GM23338 (cell line): ENCODE data around the gene PLP2. TPM values are rescaled to one million over a fixed set of nuclear protein-coding genes. Genes with fewer than 3 reads are reported as not detected.

Experiments
- ATAC-seq: fragments of 200-7000 bp; cut with Tn5 transposase; 3 replicates; pipeline ENCODE4 v1.9.1; 2020
- DNase-seq: peaks from one replicate; pipeline ENCODE4 v3.0.0-alpha.2; 2015; ENCODE audit warnings: low spot score
- H2AFZ ChIP-seq: fragments of 200-600 bp; sonication (generic); 2 replicates; pipeline ENCODE4 v1.8.0; 2016; ENCODE audit warnings: antibody characterized with exemption, mild to moderate bottlenecking, moderate library complexity
- H3F3A ChIP-seq: fragments of 200-600 bp; sonication (generic); replicated peaks from 2 replicates; pipeline ENCODE4 v1.8.0; 2017; ENCODE audit warnings: antibody characterized with exemption, mixed run types, low read depth
- H3K27ac ChIP-seq: fragments of 200-600 bp; sonication (generic); 2 replicates; pipeline ENCODE4 v1.6.1; 2016; ENCODE audit warnings: low read depth
- H3K27me3 ChIP-seq: fragments of 200-600 bp; sonication (generic); 2 replicates; pipeline ENCODE4 v1.8.0; 2016; ENCODE audit warnings: mild to moderate bottlenecking, mixed run types, moderate library complexity; ENCODE audit not compliant: insufficient read depth
- H3K36me3 ChIP-seq: fragments of 200-600 bp; sonication (generic); 2 replicates; pipeline ENCODE4 v1.8.0; 2016; ENCODE audit warnings: mild to moderate bottlenecking; ENCODE audit not compliant: insufficient read depth
- H3K4me1 ChIP-seq: fragments of 200-600 bp; sonication (generic); 2 replicates; pipeline ENCODE4 v1.8.0; 2016; ENCODE audit warnings: mild to moderate bottlenecking, moderate library complexity; ENCODE audit not compliant: insufficient read depth
- H3K4me2 ChIP-seq: fragments of 200-600 bp; sonication (generic); 2 replicates; pipeline ENCODE4 v1.7.1; 2017; ENCODE audit warnings: mixed run types
- H3K4me3 ChIP-seq: fragments of 200-600 bp; sonication (generic); 2 replicates; pipeline ENCODE4 v1.6.1; 2016; ENCODE audit warnings: mixed run types
- H3K79me2 ChIP-seq: fragments of 200-600 bp; sonication (generic); replicated peaks from 2 replicates; pipeline ENCODE4 v1.8.0; 2017; ENCODE audit warnings: mild to moderate bottlenecking; ENCODE audit not compliant: insufficient read depth
- H3K9me2 ChIP-seq: fragments of 200-600 bp; sonication (generic); 2 replicates; pipeline ENCODE4 v1.8.0; 2017; ENCODE audit not compliant: insufficient read depth
- H4K20me1 ChIP-seq: fragments of 200-600 bp; sonication (generic); replicated peaks from 2 replicates; pipeline ENCODE4 v1.8.0; 2017; ENCODE audit warnings: mild to moderate bottlenecking; ENCODE audit not compliant: insufficient read depth
- H3K27ac Mint-ChIP-seq: 2 replicates; pipeline ENCODE4 v1.8.0; 2020; ENCODE audit warnings: inconsistent platforms, mild to moderate bottlenecking, moderate library complexity, mixed read lengths
- H3K27me3 Mint-ChIP-seq: 3 replicates; pipeline ENCODE4 v1.8.0; 2022; ENCODE audit warnings: low read depth, mild to moderate bottlenecking, moderate library complexity, mixed read lengths, inconsistent platforms; ENCODE audit not compliant: insufficient read depth, poor library complexity
- H3K36me3 Mint-ChIP-seq: 3 replicates; pipeline ENCODE4 v1.8.0; 2021; ENCODE audit warnings: low read depth, mild to moderate bottlenecking, inconsistent platforms, moderate library complexity, mixed read lengths
- H3K4me1 Mint-ChIP-seq: 3 replicates; pipeline ENCODE4 v1.8.0; 2020; ENCODE audit warnings: mild to moderate bottlenecking, inconsistent platforms, mixed read lengths
- H3K4me3 Mint-ChIP-seq: 3 replicates; pipeline ENCODE4 v1.8.0; 2021; ENCODE audit warnings: moderate library complexity, mild to moderate bottlenecking, inconsistent platforms, mixed read lengths
- H3K9me3 Mint-ChIP-seq: 3 replicates; pipeline ENCODE4 v1.8.0; 2020; ENCODE audit warnings: moderate library complexity, mild to moderate bottlenecking, inconsistent platforms, mixed read lengths
- CREB1 ChIP-seq: fragments of 250-450 bp; sonication (Bioruptor Pico); IDR thresholded peaks from 2 replicates; pipeline ENCODE4 v1.5.0; 2020; ENCODE audit warnings: low read depth, mild to moderate bottlenecking, moderate library complexity
- CTCF ChIP-seq, 2 experiments: fragments of 200-600 bp in 1 of 2; sonication (generic) in 1 of 2; conservative IDR thresholded peaks; 2 replicates each; pipeline versions ENCODE4 v1.5.1 to v1.6.1; 2016 to 2017; ENCODE audit warnings: antibody characterized with exemption in 2 of 2, low read depth in 2 of 2, mild to moderate bottlenecking in 2 of 2, moderate library complexity in 1 of 2
- EZH2phosphoT487 ChIP-seq: fragments of 200-600 bp; sonication (generic); IDR thresholded peaks from one replicate; pipeline ENCODE4 v1.8.1; 2018; ENCODE audit warnings: antibody characterized with exemption; ENCODE audit not compliant: unreplicated experiment
- JUNB ChIP-seq: IDR thresholded peaks from one replicate; pipeline ENCODE4 v1.6.1; 2016; ENCODE audit warnings: antibody characterized with exemption; ENCODE audit not compliant: unreplicated experiment
- REST ChIP-seq: IDR thresholded peaks from one replicate; pipeline ENCODE4 v1.6.1; 2018; ENCODE audit warnings: antibody characterized with exemption; ENCODE audit not compliant: unreplicated experiment
- STAT1 ChIP-seq: IDR thresholded peaks from one replicate; pipeline ENCODE4 v1.6.1; 2016; ENCODE audit warnings: antibody characterized with exemption; ENCODE audit not compliant: unreplicated experiment
- ZNF114 ChIP-seq: fragments of 250-450 bp; sonication (Bioruptor Pico); IDR thresholded peaks from 2 replicates; pipeline ENCODE4 v1.5.0; 2020; ENCODE audit warnings: mild to moderate bottlenecking, moderate library complexity
- ZNF331 ChIP-seq: fragments of 250-450 bp; sonication (Bioruptor Pico); IDR thresholded peaks from 2 replicates; pipeline ENCODE4 v1.5.0; 2020; ENCODE audit warnings: low read depth, mild to moderate bottlenecking, moderate library complexity
- polyA plus RNA-seq: library from polyadenylated mRNA; unstranded; fragments of >200 nt; fragmentation: Nextera tagmentation; extraction: Ambion mirVana; gene quantifications from 2 replicates; pipeline ENCODE4 v1.2.1, GENCODE V29; 2016
- total RNA-seq: library from RNA; depleted of rRNA; stranded (reverse); fragments of >200 nt; shearing (Covaris generic); gene quantifications from 2 replicates; pipeline ENCODE4 v1.2.3, GENCODE V29; 2014
- TF ChIP-seq, protein P1 (sequence below): fragments of 250-450 bp; sonication (Bioruptor Pico); IDR thresholded peaks from 2 replicates; pipeline ENCODE4 v1.5.0; 2020; ENCODE audit warnings: mild to moderate bottlenecking, moderate library complexity
- TF ChIP-seq, protein P2 (sequence below): IDR thresholded peaks from 2 replicates; pipeline ENCODE4 v1.6.1; 2016; ENCODE audit warnings: antibody characterized with exemption

Gene PLP2
- total and polyA plus RNA-seq, 2 experiments from 2014 or later: 3.4 to 9.5 TPM

- peaks cover 14% of the 10 kb centered on the region for H3K27me3 Mint-ChIP-seq
- ATAC-seq: no peak
- Histone ChIP-seq H3K9me2 (no peaks in the 10 kb centered on the region), H2AFZ (no peak overlapping the region), H3F3A (no peaks in the 10 kb centered on the region; the same call in 1 of the 2 replicates), H3K27ac (no peak overlapping the region), H3K79me2 (no peaks in the 10 kb centered on the region), H3K4me3 (no peak overlapping the region), H4K20me1 (no peaks in the 10 kb centered on the region), H3K27me3 (no peaks in the 10 kb centered on the region), H3K4me1 (no peaks in the 10 kb centered on the region; the same call in 1 of the 2 replicates), H3K4me2 (no peak overlapping the region), H3K36me3 (no peaks in the 10 kb centered on the region)
- peaks cover 23% of the 10 kb centered on the region for H3K4me1 Mint-ChIP-seq
- no peak for DNase-seq
- H3K36me3 Mint-ChIP-seq: no peaks in the 10 kb centered on the region
- TF ChIP-seq EZH2phosphoT487: no peak
- TF ChIP-seq, protein P1, sequence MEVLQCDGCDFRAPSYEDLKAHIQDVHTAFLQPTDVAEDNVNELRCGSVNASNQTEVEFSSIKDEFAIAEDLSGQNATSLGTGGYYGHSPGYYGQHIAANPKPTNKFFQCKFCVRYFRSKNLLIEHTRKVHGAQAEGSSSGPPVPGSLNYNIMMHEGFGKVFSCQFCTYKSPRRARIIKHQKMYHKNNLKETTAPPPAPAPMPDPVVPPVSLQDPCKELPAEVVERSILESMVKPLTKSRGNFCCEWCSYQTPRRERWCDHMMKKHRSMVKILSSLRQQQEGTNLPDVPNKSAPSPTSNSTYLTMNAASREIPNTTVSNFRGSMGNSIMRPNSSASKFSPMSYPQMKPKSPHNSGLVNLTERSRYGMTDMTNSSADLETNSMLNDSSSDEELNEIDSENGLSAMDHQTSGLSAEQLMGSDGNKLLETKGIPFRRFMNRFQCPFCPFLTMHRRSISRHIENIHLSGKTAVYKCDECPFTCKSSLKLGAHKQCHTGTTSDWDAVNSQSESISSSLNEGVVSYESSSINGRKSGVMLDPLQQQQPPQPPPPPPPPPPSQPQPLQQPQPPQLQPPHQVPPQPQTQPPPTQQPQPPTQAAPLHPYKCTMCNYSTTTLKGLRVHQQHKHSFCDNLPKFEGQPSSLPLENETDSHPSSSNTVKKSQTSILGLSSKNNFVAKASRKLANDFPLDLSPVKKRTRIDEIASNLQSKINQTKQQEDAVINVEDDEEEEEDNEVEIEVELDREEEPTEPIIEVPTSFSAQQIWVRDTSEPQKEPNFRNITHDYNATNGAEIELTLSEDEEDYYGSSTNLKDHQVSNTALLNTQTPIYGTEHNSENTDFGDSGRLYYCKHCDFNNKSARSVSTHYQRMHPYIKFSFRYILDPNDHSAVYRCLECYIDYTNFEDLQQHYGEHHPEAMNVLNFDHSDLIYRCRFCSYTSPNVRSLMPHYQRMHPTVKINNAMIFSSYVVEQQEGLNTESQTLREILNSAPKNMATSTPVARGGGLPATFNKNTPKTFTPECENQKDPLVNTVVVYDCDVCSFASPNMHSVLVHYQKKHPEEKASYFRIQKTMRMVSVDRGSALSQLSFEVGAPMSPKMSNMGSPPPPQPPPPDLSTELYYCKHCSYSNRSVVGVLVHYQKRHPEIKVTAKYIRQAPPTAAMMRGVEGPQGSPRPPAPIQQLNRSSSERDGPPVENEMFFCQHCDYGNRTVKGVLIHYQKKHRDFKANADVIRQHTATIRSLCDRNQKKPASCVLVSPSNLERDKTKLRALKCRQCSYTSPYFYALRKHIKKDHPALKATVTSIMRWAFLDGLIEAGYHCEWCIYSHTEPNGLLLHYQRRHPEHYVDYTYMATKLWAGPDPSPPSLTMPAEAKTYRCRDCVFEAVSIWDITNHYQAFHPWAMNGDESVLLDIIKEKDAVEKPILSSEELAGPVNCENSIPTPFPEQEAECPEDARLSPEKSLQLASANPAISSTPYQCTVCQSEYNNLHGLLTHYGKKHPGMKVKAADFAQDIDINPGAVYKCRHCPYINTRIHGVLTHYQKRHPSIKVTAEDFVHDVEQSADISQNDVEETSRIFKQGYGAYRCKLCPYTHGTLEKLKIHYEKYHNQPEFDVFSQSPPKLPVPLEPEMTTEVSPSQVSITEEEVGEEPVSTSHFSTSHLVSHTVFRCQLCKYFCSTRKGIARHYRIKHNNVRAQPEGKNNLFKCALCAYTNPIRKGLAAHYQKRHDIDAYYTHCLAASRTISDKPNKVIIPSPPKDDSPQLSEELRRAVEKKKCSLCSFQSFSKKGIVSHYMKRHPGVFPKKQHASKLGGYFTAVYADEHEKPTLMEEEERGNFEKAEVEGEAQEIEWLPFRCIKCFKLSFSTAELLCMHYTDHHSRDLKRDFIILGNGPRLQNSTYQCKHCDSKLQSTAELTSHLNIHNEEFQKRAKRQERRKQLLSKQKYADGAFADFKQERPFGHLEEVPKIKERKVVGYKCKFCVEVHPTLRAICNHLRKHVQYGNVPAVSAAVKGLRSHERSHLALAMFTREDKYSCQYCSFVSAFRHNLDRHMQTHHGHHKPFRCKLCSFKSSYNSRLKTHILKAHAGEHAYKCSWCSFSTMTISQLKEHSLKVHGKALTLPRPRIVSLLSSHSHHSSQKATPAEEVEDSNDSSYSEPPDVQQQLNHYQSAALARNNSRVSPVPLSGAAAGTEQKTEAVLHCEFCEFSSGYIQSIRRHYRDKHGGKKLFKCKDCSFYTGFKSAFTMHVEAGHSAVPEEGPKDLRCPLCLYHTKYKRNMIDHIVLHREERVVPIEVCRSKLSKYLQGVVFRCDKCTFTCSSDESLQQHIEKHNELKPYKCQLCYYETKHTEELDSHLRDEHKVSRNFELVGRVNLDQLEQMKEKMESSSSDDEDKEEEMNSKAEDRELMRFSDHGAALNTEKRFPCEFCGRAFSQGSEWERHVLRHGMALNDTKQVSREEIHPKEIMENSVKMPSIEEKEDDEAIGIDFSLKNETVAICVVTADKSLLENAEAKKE (CRISPR knock-in tag): no peak
- no peak for TF ChIP-seq STAT1
- TF ChIP-seq, protein P2, sequence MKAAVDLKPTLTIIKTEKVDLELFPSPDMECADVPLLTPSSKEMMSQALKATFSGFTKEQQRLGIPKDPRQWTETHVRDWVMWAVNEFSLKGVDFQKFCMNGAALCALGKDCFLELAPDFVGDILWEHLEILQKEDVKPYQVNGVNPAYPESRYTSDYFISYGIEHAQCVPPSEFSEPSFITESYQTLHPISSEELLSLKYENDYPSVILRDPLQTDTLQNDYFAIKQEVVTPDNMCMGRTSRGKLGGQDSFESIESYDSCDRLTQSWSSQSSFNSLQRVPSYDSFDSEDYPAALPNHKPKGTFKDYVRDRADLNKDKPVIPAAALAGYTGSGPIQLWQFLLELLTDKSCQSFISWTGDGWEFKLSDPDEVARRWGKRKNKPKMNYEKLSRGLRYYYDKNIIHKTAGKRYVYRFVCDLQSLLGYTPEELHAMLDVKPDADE: no peak
- TF ChIP-seq JUNB: no peak
- TF ChIP-seq CREB1 (CRISPR knock-in tag): no peak
- no peak for TF ChIP-seq REST
- TF ChIP-seq ZNF331 (CRISPR knock-in tag): no peak
- TF ChIP-seq ZNF114 (CRISPR knock-in tag): no peak
- no peak for TF ChIP-seq CTCF (conservative IDR thresholded peaks at IDR 0.05; ENCODE audit: low read depth in 2 of 2)
- H3K4me3 Mint-ChIP-seq: 0 out of 3 replicates have a peak overlapping the region, but pooled peaks have one; percentile 26
- H3K9me3 Mint-ChIP-seq: no peaks in the 10 kb centered on the region
- H3K27ac Mint-ChIP-seq: no peak overlapping the region
These were observed 17.9 kb downstream of the PLP2 start for GRCh38 chrX:49189606-49190005.
